CD4-positive, alpha-beta T cell treated with Interleukin-4 for 4 hours (primary cell): ENCODE data around the gene CGREF1.
A peak's percentile ranks its signal among the peaks of the same experiment; 100 is the strongest.

Source experiments
- DNase-seq: peaks from one replicate; pipeline ENCODE4 v3.0.0-alpha.2; 2020

CGREF1 gene

DNA sequence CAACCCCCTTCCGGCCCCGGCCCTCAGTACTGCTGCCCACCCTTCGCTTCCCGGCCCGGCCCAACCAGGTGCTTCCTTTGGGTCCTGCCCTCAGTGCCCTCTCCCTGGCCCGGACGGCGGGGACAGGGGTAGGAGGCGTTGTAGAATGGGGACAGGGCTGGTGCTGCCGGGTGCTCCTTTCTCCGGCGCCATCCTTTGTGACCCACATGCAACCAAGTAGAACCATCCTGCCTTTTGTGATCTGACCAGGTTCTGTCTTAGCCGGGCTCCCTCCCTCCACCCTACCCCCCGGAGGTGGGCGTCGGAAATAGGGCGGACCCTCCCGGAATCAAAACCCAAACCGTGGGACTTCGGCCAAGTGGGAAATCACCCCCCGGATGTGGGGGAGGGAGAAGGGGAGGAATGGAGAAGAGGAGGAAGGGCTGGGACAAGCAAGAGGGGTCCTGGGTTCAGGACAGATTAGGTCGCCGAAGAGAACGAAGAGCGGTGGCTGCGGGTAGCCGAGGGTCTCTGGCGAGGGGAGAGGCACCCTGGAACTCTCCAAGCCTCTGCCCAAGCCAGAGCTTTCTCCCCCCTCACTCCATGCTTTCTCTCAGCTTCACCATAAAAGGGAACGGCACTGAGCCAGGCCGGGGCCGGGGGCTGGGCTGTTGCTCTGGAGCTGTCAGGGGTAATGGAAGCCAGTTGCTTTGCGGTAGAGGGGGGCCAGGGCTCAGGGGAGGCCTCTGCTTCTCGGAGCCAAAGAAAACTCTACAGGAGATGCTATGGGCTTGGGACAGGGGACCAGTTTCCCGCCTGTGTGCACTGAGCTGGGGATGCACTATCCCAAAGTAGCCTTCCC, 46.7 kb downstream of the CGREF1 start:
- peak; percentile 14 for DNase-seq

DNA sequence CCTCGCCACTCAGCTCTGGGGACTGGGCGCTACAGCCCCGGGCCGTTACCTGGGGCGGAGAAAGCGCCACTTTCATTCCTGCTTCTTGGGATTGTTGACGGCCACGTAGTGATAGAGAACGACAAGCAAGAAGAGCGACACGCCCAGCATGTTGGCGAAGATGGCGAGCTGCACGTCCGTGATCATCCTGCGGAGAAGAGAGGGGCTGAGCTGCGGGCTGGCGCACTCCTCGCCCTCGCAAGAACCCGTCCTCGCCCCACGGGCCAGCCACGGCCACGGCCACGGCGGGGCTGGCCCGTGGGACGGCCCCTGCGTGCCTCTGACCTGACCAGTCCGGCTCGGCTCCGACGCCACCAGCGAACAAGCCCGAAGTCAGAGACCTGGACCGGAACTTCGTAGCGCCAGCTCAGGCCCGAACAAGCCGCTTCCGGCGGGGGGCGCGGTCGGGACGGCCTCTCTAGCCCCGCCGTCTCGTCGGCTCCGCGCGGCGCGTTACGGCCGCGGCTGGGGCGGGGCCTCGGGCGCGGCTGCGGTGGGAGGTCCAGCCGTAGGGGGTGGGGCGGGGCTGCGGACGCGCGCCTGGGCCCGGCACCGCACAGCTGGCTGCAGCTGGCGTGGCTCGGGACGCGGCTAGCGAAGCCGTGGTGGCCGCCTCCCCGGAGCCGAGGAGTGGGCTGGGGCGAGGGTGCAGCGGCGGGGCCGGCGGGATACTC, 47.5 kb downstream of the CGREF1 start, which contains the start of gene OST4:
Gene OST4, minus strand, starts transcription at position 378 of the 713 bp plus-strand sequence.
- peak; percentile 86 for DNase-seq

DNA sequence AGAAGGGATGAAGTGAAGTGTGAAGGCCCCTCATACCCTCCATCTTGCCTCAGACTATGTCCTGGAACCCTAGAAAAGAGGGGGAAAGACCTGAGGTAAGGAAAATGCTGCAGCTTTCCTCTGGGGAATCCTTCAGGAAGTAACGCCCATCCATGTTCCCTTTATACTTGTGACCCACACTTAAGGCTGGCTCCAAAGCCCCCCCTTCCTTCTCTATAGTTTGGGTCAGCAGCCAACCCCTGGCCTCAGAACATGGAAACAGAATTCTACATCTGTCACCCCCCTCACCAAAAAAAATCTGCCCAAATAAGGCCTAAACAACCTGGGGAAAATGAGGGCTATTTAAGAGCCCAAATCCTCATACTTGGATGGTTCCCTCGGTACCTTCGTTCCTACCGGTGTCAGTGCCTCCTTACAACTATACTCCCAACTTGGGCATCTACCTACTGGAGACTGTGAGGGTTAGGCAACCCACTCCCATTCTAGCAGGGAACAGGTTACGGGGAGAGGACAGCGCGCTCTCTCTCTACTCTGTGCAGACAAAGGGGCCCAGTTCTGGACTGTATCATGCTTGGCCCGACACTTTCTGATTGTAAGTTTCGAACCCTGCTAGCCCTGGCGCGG, 48.2 kb downstream of the CGREF1 start:
- DNase-seq = no peak

DNA sequence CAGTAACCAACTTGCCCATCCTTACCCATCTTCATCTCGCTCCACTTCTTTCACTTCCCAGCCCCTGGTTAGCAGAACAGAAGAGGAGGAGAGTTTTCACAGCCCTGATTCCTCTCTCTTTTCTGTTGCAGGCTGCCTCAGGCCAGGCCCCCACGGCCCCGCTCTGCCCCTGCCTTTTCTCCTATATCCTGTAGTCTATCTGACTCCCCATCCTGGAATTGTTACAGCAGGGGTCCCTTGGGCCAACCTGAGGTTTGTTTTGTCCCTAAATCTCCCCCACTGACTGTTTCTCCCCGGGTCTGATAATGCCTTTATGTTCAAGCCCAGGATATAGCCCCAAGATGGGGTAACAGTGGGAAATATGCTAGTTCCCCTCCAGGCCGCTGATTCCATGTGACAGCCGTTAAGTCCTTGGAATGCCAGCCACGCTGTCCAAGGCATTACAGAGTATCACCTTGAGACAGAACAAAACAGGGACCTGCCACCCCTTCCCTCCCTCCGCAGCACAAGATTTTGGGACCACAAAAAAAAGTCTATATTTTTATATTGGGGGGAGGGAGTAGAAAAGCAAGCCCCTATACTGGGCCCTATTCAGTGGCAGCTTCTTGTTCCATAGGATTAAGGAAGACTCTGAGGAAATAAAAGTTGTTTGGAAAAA, 48.8 kb downstream of the CGREF1 start:
- no peak for DNase-seq

DNA sequence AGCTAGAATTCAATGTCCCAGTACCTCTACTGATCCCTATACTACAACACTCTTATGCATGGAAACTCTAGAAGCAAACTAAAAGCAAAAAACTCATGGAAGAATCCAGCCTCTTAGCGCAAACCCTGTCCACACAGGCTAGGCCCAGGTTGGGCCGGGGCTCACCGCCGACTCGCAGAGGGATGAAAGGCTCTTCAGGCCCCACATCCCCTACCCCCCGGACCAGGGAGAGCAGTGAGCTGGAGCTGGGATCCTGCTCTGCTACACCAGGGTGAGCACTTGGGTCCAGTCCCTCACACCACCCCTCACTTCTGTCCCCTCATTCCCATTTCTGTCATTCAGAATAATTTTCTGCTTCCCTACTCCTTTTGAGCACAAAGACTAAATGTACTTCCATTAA, 49.5 kb downstream of the CGREF1 start:
- no peak for DNase-seq

DNA sequence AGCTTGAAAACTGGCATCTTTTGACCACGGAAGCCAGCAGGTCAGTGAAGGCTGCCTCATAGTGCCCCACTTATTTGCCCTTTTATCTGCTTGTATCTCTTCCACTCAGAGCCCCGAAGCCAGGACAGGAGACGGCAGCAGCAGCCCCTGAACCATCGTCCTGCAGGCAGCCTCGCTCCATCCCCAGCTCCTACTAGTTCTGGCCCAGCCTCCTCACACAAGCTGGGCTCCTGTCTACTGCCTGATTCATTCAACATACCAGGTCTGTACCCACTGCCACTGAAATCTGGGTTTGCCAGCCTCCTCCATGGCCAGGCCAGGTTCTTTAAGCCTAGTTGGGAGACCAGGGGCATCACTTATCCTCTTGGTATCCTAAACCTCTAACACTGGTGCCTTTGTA, 51.5 kb downstream of the CGREF1 start:
- no peak for DNase-seq

DNA sequence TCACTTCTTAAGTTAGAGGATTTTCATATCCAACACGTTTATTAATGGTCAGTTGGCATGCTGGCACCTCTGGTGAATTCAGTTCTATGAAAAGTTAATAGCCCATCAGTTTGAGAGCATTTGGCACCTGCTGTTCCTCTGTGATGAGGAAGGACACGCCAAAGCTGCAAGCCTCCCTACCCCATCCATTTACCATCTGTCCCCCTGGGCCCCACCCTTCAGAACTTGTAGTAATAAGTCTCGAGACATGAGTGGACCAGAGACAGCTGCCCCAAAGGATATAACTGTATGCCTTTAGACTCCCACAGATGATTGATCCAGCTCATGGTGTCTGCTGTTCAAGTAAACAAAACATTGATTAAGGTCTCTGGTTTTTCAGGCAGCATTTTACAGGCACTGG, 53.8 kb downstream of the CGREF1 start:
- DNase-seq = no peak

DNA sequence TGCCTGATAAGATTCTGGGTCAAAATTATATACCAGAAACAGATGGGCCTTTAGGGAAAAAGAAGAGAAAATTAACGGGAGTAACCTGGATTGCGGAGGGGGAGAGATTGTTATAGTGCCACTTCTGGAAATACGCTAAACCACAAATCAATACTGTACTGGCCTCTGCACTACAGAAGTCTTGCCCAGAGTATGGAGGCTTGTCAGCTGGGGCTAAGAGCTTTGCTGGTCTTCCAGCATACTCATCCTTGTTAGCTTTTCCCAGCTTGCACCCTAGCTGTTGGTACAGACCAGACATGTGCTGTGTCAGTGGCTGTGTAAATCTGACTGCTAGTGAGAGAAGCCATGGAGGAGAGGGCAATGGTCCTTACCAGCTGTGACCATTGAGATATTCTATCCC, 58.6 kb downstream of the CGREF1 start:
- DNase-seq = no peak

DNA sequence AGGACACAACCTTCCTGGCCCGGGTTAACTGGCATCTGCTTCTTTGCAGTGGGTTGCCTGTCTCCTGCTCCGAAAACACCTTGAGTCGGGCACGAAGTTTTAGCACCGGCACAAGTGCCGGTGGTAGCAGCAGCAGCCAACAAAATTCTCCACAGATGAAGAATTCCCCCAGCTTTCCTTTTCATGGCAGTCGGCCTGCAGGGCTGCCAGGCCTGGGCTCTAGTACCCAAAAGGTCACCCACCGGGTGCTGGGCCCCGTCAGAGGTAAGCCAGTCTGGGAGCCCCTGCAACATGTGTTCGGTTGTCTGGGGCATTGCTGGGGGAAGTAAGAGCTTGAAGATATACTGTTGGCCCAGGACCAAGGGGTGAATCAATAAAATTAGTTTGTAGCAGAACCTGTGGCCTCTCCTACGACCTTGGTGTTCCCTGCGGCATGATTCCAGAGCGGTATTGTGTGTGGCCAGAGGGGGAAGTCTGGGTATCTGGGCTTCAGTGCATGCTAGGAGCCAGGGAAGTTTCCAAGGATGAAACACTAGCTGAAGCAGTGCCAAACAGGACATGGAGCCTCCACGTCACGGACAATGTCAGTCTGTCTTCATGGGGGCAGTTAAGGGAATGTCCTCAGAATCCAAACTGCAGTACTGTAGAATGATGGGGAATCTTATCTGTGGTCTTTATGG, 59.6 kb downstream of the CGREF1 start:
- no peak for DNase-seq

DNA sequence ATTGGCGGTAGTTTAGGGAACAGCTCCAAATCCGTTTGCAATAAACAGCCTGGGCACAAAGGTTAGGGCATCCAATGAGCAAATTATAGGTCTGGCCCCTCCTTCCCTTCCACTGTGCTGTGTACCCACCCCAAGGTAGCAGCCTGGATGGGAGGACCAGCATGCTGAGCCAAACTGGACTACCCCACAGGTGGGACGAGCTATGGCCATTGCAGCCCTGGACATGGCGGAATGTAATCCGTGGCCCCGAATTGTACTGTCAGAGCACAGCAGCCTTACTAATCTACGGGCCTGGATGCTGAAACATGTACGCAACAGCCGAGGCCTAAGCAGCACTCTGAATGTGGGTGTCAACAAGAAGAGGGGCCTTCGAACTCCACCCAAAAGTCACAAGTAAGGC, 60.7 kb downstream of the CGREF1 start:
- no peak for DNase-seq

DNA sequence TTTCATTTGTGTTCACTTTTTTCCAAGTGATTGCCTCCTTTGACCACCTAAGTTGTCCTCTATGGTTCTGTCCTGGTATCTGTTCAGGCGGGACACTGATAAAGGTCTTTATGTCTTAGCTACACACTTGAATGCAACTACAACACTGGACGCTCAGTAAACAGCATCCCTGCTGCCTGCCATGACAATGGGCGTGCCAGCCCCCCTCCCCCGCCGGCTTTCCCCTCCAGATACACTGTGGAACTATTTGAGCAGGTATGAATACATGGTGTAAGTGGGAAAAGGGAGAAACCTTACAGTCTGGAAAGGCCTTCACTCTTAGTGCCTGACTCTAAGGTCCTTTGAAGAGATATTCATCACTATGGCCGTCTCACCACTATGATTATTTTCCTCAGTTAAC, 61.7 kb downstream of the CGREF1 start:
- DNase-seq = no peak

DNA sequence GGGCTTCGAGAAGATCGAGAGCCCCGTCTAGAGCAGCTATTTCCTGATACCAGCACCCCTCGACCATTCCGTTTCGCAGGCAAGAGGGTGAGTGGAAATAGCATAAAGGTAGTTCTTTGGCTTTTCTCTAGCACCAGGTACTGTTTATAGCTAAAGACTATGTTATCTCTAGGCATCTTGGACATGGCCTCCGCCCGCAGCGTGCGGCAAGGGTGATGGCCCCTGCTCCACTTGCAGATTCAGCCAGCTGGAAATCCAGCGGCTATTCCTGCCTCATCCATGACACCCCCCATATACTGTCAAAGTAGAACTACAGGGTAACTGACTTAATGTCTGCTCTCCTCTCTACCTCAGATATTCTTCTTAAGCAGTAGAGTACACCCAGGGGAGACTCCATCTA, 64.2 kb downstream of the CGREF1 start:
- DNase-seq = no peak

DNA sequence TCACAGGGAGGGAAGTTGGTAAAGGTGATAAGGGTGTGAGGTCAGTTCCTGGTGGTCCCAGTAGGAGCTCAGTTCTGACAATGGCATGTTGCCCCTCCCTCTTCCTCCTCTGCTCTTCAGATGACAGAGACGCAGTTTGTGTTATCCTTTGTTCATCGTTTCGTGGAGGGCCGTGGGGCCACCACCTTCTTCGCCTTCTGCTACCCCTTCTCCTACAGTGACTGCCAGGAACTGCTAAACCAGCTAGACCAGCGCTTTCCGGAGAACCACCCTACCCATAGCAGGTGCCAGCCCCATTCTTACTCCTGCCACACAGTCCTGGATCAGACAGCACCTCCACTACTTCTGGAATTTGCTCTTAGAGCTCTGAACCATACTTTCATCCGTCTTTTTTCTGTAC, 65.2 kb downstream of the CGREF1 start:
- no peak for DNase-seq

DNA sequence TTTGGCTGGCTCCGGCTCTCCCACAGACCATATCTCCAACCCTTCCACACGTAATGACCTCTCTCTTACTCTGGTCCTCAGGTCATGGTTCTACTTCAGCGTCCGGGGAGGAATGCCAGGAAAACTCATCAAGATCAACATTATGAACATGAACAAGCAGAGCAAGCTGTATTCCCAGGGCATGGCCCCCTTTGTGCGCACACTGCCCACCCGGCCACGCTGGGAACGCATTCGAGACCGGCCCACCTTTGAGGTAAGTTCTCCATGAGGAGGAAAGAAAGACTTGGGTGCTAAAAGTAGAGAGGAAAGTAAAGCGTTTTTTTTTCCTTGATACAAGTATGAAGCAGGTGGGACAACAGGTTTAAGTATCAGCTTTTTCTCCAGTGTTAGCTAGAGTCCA, 65.6 kb downstream of the CGREF1 start:
- no peak for DNase-seq

DNA sequence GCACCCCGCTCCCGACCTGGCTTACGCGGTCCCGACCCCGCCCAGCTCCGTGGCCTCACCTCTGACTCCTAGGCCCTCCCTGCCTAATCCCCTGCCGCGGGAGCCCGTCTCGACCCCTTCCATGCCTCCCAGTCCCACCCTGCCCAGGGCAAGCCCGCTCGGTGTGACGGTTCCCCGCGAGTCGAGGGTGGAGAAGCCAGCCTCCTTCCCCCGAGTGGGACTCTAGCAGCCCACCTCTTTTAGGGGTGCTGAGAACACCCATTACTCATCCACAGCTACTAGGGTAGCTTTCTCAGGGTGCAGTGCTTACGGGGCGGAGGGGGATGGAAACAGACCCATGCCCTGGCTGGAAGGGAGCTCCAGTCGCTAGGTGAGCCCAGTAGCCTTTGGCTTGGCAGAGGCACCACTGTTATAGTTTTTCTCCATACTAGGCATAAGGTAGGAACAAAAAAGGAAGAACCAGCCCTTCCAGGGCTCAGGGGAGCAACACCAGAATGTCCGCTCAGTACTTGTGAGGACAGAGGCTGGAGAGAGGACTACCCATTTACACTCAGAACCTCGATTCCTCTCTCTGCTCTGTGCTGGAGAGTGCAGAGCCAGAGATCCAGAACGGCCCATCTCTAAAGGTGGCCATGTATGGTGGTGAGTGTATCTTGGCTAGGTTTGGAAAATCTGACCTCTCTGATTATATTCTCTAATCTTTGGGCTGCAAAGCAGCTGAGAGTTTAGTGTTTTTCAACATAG, 66.9 kb downstream of the CGREF1 start:
- DNase-seq = no peak

DNA sequence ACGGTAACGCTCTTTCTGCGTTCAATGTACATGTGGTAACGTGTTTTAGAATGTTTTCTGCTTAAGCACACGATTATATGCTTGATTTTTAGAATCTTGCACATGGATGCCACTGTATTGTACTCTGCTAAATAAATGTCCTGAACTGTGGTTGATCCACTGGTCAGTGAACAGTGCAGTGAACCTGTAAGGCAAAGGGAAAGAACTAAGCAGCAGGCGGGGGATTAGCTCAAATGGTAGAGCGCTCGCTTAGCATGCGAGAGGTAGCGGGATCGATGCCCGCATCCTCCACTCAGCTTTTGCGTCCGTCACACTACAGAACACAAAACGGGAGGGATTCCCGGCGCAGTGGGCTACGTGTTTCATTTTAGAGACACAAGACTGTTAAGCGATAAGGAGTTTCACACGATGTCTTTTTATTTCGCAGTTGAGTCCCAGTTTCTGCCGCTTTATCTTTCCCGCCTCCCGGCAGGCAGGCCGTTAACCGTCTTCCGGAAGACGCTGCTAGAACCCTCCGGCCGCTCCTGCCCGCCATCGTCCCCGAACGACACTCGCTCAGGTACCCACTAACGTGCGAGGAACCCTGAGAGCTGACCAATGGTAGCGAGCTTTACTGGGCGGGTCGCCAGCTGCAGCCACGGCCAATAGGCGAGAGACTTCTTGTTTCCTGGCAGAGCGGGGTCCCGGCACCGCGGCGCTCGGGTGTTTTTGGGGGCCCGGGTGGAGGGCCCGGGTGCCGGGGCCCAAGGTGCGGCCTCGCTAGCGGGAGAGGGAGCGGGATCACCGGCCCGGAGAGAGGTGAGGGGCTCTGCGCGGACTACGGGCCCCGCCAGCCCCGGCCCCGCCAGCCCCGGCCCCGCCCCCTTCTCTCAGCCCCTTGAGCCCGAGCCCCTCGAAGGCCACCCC, 67.7 kb downstream of the CGREF1 start, which contains the start of gene AGBL5:
Gene AGBL5, plus strand, starts transcription at position 673 of the 906 bp plus-strand sequence. CDS start 1,291 bp downstream, outside the sequence.
- DNase-seq = peak; percentile 97
